Esophagus muscularis mucosa (tissue), 4 donors: ENCODE measurements around the gene ANKS1A.

Experiments used
- EP300 ChIP-seq: sonication (generic); formaldehyde crosslinking; IDR thresholded peaks from one replicate; pipeline ENCODE4 v1.6.1; 2017; ENCODE audit warnings: antibody characterized with exemption
- POLR2A ChIP-seq: fragments of 450-650 bp; IDR thresholded peaks from one replicate; pipeline ENCODE4 v1.6.1; 2017; ENCODE audit warnings: antibody characterized with exemption, moderate library complexity, mild to moderate bottlenecking, low read depth
- POLR2AphosphoS5 ChIP-seq, 2 donors: sonication (generic); formaldehyde crosslinking; IDR thresholded peaks; one replicate each; pipeline ENCODE4 v1.6.1; 2017; ENCODE audit warnings: antibody characterized with exemption in 2 of 2
- TF ChIP-seq, protein P1 (sequence below), 3 experiments: fragments of 200-600 bp in 2 of 3; fragments of 450-650 bp in 1 of 3; sonication (generic) in 2 of 3; IDR thresholded peaks; one replicate each; pipeline ENCODE4 v1.5.1; 2017 to 2019; ENCODE audit warnings: antibody characterized with exemption in 3 of 3, mild to moderate bottlenecking in 2 of 3, moderate library complexity in 1 of 3

DNA sequence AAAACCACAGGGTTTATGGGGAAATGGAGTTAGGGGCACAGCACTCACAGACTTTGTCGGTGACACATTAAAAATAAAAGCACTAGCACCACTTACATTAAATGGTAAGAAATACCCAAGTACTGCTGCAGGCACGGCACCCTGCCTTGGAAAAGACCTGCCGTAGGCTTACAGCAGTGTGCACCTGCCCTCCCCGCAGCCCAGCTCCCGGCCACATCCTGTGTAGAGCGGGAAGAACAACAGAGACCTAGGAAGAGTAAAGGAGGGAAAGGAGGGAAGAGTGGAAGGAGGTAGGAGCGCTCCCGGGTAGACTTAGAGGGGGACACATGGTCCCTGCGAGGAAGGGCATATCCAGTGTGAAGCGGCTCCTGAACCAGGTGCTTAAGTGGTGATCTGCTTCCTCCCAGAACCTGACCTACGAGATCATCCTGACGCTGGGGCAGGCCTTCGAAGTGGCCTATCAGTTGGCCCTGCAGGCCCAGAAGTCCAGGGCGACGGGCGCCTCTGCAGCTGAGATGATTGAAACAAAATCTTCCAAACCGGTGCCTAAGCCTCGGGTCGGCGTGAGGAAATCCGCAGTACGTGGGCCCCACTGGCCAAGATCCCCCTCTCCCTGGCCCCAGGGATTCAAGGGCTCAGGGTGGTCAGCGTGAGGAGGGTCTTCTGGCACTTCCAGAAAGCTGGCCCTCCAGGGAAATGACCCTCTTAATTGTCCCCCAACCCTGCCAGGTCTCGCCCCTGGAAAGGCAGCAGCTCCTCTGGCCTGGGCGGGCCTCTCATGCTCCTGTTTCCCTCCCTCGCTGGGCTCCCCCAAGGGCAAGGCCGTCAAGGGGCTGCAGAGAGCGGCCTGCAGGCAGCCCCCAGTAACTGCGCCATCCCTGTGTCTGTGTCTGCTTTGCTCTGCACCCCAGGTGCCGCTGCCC is 196.6 kb downstream of the ANKS1A start:
- TF ChIP-seq POLR2A (no peak), POLR2AphosphoS5 (IDR thresholded peaks at IDR 0.05) (no peak), EP300 (no peak)
- TF ChIP-seq, protein P1, sequence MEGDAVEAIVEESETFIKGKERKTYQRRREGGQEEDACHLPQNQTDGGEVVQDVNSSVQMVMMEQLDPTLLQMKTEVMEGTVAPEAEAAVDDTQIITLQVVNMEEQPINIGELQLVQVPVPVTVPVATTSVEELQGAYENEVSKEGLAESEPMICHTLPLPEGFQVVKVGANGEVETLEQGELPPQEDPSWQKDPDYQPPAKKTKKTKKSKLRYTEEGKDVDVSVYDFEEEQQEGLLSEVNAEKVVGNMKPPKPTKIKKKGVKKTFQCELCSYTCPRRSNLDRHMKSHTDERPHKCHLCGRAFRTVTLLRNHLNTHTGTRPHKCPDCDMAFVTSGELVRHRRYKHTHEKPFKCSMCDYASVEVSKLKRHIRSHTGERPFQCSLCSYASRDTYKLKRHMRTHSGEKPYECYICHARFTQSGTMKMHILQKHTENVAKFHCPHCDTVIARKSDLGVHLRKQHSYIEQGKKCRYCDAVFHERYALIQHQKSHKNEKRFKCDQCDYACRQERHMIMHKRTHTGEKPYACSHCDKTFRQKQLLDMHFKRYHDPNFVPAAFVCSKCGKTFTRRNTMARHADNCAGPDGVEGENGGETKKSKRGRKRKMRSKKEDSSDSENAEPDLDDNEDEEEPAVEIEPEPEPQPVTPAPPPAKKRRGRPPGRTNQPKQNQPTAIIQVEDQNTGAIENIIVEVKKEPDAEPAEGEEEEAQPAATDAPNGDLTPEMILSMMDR (IDR thresholded peaks at IDR 0.05) = no peak
